NB4 (cell line): ENCODE measurements around the gene SYF2.

ENCODE experiments used
- POLR2A ChIP-seq: IDR thresholded peaks from 2 replicates; pipeline ENCODE4 v1.6.1; 2011; ENCODE audit warnings: mild to moderate bottlenecking; ENCODE audit not compliant: insufficient read length; ENCODE audit errors: extremely low read depth
- TF ChIP-seq, protein P1 (sequence below): IDR thresholded peaks from one replicate; pipeline ENCODE4 v1.5.1; 2012; ENCODE audit warnings: low read depth, low read length

DNA sequence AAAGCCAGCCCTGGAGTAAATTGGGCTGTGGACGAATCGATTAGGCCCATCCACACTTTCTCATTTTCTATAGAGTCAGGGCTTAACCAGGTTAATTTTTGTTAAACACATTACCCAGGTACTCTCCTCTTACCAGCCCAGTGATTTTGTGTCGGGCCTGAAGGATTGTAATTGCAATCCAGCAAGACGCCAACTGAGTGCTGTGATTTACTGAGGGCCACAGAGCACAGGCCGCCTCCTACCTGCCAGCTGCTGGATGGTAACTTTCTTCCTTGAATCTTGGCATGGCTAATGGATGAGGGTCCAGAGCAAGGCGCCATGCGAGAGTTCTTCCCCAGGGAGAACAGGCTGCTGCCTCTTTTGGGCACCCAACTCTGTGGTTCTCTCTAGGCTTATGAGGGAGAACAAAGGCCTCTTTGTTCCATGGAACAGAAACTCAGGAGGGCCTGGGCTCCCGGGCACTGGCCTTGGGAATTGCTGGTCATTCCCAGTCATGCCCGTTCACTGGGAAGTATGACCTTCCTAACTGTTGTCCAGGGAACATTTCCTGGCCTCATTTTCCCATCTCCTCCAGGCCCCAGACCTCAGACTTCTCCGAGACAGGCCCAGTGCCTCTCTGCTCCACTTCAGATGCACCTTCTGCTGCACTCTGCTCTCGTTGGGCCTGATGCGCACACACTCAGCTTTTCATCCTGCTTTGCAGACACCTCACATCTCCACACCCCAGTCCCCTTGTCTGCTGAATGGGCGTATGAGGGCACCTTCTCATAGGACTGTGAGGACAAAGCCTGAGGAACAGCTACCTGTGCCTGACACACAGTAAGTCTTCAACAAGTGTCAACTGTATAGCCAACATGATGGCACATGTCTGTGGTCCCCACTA, 57.3 kb downstream of the SYF2 start:
- TF ChIP-seq, protein P1, sequence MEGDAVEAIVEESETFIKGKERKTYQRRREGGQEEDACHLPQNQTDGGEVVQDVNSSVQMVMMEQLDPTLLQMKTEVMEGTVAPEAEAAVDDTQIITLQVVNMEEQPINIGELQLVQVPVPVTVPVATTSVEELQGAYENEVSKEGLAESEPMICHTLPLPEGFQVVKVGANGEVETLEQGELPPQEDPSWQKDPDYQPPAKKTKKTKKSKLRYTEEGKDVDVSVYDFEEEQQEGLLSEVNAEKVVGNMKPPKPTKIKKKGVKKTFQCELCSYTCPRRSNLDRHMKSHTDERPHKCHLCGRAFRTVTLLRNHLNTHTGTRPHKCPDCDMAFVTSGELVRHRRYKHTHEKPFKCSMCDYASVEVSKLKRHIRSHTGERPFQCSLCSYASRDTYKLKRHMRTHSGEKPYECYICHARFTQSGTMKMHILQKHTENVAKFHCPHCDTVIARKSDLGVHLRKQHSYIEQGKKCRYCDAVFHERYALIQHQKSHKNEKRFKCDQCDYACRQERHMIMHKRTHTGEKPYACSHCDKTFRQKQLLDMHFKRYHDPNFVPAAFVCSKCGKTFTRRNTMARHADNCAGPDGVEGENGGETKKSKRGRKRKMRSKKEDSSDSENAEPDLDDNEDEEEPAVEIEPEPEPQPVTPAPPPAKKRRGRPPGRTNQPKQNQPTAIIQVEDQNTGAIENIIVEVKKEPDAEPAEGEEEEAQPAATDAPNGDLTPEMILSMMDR, result no peak
- no peak for TF ChIP-seq POLR2A
